HG03045 (cell line): ENCODE results near the gene JADE1.

Source experiments
- ATAC-seq: cut with Tn5 transposase; IDR thresholded peaks from one replicate; pipeline ENCODE4 v1.9.1; 2021; ENCODE audit warnings: mild to moderate bottlenecking, moderate library complexity; ENCODE audit not compliant: unreplicated experiment

JADE1 gene

DNA sequence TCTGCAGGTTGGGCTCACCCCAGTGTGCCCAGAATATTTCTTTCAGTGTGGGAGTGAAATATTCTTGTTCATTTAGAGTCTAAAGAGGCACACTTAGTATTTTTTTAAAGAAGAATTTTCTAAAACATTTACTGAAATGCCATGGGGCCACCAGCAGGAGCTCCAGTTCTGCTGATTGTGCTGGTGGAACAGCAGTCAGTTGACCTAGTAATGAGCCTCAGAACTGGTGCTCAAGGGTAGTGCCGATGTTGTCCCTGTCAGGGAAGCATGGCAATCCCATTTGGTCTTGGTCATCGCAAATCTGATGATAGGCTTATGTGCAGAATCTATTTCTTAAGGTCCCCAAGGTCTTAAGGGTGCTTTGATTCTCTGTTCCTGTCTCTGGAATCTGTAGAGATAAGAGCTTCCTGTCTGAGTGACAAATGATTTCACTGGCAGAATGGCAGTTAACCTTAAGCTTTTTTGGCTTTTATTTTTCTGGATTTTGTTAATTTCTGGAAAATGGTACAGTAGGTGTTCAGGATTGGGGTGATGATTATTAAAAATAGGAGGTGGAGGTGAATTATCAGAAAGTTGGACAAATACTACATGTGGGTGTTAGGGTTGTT, 31.3 kb downstream of the JADE1 start:
- ATAC-seq: no peak

DNA sequence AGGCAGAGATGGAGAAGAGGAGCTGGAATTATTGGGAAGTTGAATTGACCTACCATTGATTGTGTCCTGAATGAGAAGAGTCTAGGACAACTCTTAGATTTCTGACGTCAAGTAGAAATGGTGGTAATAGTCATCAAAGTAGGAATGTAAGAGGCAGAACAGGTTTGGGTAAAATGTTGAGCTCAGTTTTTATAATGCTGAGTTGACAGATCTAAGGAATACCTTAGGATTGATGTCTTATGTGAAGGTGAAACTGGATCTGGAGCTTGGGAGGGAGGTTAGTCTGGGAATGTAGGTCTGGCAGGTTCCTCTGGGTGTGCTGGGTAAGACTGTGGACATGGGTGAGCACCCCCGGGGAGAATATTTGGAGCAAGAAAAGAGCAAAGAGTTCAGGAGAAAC, 31.9 kb downstream of the JADE1 start:
- ATAC-seq: no peak

DNA sequence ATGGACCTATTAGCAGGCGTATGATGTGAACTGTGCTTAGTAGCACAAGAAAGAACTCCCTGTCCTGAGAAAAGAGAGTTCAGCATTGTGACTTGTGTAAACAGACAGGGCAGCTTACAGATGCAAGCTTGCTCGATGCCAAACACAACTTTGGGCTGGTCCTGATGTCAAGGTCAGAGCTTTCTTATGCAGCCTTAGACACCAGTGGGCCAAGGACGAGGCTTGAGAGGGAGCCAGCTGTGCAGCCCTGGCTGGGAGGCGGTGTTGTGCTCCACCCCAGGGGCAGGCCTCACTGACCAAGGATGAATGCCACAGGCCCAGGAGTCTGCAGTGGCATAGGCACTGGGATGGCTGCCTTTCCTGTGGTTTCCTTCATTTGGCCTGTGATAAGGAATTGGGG, 35.4 kb downstream of the JADE1 start:
- no peak for ATAC-seq

DNA sequence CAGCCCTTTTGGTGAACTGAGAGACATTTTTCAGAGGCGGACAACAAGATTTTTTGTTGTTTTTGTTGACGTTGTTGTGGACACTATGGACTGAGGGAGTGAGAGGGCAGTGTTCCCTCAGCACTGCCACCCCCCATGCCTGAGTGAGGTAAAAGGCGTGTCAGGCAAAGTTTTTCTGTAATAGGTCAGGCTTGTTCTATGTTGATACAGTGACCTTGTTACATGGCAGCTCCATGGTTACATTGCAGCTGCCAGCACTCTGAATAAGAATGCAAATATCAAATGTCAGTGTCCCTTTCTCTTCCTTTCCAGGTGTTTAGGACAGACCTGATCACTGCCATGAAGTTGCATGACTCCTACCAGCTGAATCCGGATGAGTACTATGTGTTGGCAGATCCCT, 36.6 kb downstream of the JADE1 start:
- ATAC-seq: no peak

DNA sequence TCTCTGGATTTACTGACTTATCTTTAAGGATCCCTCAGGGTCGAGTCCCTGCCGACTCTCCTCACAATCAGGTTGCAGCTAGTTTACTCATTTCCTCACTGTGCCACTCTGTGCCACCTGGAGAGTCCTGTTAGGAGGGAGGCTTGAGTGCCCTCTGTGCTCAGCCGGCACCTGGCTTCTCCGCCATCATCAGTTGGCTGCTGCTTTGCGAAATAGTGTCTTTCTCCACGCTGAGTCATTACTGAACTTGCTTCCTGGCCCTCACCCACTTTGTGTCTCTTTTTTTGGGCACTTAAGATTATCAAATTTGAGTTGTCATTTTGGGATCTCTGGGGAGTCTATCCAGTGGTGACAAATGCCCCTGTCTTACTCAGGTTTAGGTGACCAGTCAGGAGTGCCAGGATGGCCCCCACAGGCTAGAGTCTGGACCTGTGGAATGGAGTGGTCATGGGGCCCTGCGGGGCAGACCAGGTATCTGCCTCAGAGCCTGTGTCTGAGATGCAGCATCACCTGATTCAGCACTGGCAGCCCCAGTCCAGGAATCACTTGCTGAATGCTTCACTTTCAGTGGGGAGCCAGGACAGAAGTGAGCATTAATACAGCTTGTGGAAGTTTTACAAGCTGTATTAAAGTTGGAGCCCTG, 37.7 kb downstream of the JADE1 start:
- no peak for ATAC-seq

DNA sequence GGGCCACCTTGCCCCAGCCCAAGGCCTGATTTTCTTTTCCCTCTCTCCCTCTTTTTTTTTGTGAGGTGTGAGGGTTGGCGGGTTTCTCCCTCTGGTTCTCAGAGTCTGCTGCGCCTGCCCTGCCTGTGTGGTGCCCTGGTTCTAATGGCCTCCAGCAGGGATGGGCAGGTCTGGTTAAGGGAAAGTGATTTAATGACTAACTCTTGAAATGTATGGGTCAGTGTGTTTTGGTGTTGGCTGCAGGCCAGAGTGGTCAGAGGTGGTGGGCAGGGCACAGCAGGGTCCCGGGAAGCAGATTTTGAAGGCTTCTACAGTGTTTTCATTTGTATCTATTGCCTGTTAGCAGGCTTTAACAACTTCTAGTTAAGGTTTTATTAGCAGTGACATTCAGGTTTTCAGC, 39.0 kb downstream of the JADE1 start:
- no peak for ATAC-seq

DNA sequence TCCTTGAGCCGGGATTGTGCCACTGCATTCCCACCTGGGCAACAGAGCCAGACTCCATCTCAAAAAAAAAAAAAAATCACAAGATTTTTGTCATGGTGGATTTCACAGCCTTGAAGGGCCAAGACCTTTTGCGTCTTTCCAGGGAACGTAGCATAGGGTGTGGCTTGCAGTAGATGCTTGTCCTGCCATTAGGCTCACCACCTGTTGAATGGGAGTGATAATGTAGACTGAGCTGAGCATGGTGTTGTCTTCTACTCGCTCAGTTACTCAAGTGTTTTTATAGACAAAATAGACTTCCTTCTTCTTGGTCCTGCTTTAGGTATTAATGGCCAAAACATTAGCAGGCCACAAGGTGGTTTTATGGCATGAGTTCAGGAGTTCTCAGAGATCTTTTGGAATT, 40.8 kb downstream of the JADE1 start:
- ATAC-seq: no peak

DNA sequence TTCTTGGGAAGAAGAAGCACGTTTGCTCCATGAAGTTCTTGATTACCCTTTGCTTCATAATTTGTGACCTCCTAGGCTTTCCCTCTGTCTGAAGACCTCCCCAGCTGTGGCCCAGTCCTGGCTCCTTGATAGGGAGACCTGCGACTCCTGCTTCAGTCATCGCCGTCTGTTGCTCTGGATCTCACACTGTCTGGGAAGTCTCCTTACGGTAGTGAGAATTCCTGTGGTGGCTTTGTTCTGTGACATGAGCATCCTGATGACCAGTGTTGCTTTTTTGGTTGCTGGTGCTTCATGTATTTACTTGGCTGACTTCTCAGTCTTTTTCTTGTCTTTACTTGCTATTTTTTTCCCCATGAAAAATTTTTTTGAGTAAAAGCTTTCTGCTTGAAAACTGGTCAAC, 44.2 kb downstream of the JADE1 start:
- no peak for ATAC-seq

DNA sequence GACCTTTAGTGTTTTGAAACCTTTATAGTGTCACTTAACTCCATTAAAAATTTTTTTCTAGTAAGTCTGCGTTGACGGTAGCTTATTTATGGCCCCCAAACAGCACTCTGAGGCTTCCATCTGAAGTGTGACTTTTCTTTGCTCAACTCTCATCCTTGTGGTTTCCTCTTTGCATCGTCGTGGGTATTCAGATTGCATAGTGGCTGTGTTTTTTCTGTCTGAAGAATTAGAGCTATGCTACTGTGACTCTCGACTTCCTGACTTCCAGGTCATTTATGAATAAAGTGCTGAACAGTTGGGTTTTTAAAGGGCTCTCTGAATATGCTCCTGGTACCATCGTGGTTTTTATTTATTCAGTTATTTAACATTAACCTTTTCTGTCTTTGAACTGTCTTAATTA, 44.9 kb downstream of the JADE1 start:
- peak; percentile 61 for ATAC-seq

DNA sequence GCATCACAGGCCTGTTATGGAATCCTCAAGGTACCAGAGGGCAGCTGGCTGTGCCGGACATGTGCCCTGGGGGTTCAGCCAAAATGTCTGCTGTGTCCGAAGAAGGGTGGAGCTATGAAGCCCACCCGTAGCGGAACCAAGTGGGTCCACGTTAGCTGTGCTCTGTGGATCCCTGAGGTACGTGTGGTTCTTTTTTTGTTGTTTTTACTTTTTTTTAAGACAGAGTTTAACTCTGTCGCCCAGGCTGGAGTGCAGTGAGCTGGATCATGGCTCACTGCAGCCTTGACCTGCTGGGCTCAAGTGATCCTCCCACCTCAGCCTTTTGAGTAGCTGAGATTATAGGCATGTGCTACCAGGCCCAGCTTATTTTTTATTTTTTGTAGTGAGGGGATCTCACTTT, 46.1 kb downstream of the JADE1 start:
- no peak for ATAC-seq

DNA sequence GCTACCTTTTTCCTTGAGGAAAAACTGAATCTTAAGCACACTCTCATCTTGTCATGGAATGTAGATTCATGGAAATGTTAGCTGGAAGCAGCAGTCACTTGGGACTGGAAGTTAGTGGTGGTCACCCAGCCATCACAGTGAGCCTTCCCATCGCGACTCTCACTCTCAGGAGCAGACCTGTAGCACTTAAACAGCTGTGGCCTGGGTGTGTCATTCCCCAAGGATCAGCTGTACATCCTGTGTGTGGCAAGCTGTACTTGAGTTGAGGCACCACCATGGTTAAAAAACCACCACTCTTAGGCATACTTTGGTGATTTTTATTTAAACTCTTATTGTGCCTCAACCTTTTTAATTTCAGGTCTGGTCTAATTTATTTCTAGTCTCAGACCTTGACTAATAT, 46.7 kb downstream of the JADE1 start:
- no peak for ATAC-seq

DNA sequence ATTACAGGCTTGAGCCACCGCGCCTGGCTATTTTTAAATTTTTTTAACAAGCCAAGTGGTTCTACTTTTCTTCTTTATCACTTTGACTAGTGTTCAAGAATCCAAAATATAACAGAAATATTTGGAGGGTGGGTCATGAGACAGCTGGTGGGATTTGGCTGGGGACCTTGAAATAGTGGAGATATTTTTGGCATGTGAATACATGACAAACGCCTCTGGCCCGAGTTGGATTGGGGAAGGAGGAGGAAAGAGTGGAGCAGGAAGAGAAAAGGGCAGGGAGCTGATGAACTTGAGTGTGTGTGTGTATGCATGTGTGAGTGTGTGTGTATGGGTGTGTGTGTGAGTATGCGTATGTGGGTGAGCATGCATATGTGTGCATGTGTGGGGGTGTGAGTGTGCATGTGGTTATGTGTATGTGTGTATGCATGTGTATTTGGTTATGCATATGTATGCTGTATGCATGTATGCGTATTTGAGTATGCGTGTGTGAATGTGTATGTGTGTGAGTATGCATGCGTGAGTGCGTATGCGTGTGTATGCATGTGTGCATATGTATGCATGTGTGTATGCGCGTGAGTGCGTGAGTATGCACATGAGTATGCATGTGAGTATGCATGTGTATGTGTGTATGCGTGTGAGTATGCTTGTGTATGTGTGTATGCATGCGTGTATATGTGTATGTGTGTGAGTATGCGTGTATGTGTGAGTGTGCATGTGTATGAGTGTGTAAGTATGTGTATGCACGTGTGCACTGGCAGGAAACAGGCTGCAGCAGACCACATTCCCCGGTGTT, 49.6 kb downstream of the JADE1 start:
- ATAC-seq: no peak

DNA sequence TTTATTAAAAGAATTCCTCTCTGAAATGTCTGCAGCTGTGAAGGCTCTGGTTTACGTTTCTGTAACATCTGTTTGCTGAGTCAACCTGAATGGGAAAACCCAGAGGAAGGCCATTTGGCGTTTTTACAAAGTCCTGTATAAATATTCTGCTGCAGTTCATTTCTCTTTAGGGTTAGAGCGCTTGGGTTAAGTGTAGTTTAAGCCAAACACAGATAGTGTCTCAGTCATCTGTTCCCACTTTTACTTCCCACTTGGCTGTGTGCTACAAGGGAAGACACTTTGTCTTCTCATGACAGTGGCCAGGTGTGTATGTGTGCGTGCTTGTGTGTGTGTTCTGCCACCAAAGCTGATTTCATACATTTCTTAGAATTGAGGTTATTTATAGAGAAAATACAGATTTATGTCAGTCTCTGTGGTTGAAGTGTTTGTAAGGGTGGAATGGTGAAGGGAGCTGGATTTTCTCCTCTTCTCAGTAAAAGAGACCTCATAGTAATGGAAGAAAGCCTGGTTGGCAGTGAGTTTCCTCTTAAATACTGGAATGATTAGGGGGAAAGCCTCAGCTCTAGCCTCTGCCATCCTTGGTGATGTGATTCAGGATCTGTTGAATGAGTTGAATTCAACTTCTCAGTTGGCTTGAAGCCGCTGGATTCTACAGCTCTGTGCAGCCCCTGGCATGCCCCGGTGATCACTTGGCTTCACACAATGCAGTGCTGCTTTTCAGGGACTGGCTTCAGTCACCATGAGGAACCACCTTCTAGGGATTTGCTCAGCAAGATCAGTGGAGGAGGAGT, 50.6 kb downstream of the JADE1 start:
- ATAC-seq: no peak

DNA sequence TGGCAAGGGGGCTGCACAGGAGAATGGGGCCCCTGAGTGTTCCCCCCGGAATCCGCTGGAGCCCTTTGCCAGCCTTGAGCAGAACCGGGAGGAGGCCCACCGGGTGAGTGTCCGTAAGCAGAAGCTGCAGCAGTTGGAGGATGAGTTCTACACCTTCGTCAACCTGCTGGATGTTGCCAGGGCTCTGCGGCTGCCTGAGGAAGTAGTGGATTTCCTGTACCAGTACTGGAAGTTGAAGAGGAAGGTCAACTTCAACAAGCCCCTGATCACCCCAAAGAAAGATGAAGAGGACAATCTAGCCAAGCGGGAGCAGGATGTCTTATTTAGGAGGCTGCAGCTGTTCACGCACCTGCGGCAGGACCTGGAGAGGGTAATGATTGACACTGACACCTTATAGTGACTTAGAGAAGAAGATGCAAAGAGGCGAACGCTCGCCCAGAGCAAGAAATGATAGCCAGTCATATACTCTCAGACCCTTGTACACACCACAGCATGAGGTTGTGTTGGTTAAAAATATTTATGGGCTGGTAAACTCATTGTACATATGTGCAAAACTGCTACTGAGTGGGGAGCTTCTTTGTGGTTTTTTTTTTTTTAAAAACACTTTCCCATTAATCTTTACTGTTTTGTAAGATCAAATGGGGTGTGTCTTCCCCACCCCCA, 52.5 kb downstream of the JADE1 start:
- ATAC-seq: peak; percentile 9

DNA sequence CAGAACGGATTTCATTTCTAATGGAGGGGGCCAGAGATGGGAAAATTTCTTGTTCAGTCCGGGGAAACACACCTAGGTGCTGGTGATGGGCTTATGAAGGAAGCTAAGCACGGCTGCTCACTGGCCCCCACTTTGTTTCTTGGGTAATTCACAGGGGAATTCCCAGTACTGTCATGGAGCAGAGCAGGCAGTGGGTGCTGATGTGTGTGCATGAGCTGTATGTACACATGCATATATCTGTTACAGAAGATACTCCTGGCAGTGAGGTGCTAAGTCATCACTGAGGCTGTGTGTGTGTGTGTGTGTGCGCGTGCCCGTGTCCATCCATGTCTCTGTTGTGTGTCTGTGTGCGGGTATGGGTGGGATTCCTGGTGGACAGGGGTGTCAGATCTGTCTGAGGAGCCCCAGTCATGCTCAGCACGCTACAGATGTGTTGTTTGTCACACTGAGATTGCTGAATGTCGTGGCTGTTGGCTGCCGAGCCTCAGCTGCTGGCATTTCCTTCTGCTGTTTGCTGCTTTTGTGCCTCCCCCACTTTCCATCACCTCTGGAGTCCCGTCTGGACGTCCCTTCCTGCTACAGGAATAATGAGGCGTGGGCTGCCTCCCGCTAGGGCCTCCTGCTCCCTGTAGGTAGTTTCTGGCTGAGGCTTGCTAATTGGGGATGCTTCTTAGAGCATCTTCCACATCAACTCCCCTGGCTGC, 53.3 kb downstream of the JADE1 start:
- ATAC-seq: peak; percentile 72

DNA sequence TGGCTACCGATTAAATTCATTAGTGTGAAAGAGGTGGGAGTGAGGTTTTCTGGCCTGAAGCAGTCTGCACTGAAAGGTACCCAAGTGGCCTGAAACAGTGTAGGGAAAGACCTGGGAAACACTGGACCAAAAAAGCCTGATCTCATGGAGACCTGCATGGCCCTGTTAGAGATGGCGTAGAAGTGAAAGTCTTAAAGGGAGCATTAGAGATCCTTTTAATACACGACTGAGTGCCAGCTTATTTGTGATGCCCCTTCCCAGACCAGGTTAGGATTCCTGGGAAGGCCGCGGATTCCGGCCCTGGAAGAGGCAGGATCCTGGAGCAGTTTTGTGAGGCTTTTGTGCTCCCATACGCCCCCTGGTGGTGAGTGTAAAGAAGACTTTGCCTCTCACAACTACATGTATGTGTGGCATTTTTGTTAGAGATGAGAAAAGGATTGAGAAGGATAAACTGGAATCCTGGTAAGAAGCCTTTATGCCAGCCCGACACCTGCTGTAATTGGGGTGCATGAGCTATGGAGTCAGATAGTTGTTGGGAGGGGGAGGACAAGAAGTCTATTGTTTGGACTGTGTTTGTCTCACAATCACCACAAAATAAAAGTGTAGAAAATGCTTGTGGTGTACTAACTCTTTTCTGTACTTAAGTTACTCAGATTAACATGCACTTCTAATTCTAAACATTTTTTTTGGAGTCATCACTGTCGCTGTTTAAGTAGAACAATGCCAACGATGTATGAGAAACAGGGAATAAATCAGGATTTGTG, 54.0 kb downstream of the JADE1 start:
- no peak for ATAC-seq

DNA sequence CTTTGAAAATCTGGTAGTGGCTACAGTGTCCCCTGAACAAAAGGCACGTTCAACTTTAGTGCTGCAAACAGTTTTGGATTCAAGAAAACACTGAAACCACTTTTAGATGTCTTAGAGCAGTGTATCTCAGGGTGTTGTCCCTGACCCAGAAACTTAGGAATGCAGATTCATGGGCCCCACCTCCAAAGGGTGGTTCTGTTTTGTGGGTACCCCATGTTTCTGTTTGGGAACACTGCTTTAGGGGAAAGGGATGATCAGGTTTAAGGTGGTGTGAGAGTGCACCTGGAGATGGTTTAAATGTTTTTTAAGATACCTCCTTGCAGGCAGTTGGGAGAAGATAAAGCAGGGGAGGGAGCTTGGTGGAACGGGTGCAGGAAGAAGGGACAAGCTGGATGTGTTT, 55.6 kb downstream of the JADE1 start:
- no peak for ATAC-seq

DNA sequence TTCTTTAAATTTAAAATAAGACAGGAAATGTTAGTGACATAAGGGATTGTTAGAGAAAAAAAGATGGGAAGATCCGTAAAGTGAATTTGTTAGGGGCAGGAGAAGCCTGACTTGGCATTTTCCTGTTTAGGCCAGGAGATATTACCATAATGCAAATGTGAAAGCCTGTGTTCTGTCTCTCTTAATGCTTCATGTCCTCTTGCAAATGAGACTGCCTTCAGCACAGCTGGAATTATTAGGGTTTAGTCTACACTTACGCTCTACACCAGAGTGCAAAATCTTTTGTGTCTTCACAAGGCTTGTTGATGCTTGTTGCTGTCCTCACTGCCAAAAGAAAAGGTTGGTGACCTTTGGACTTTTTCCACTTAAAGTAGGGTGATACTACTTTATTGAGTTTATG, 56.8 kb downstream of the JADE1 start:
- no peak for ATAC-seq

DNA sequence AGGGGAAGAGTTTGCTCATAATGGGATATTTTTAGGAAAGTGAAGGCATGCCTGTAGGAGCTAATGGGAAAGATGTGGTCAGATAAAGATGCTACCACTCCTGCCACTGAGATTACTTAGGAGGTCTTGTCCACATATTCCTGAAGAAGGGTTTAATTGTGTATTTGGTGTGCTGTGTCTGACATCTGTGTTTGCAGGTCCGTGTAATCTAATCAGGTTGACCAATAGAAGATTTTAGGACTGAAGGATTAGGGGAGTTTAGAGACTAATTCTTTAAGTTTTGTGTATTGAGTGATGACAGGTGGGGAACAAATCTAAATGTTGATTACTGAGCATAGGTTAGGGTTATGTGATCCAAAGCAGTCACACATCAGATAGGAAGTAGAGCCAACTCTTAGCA, 57.2 kb downstream of the JADE1 start:
- ATAC-seq: no peak

DNA sequence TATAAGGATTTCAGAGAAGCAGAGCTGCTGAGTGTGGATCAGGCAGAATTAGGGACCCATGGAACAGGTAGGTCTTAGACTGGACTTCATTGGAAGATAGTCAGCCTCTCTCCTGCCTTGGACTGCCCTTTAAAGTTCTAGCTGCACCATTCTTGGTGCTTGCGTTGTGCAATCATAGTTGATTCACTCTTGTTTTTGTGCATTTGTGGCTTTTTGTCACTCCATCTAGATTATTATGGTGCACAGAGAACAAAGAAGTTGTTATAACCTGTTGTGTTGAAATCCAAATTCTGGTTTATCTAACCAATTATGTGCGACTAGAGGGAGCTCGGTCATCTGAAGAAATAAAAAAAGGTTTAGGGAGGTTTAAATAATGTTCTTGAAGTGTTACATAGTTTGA, 59.3 kb downstream of the JADE1 start:
- no peak for ATAC-seq
